Measurements from ENCODE around the gene FGD2.

GRCh38 chr6:37069639-37070038 is 64.2 kb downstream of the FGD2 start:
- TF ChIP-seq POLR2AphosphoS5 (IDR thresholded peaks at IDR 0.05; ENCODE audit: insufficient read depth, low read depth, low read length) = no peak
- no peak for TF ChIP-seq POLR2A (IDR thresholded peaks at IDR 0.05; ENCODE audit: low read depth, low read length)
- TF ChIP-seq EZH2 (IDR thresholded peaks at IDR 0.05; ENCODE audit: borderline replicate concordance, low read depth, low read length, severe bottlenecking) = no peak
- TF ChIP-seq CTCF (IDR thresholded peaks at IDR 0.05; ENCODE audit: extremely low read depth in 1 of 2, insufficient read depth in 1 of 2, low read depth in 1 of 2, low read length in 2 of 2) = no peak

Data from endothelial cell of umbilical vein (primary cell).